Measurements from ENCODE around the gene GLB1L2.
"Not testable (repeated sequence)": the region's sequence is repeated elsewhere in the genome, so short reads cannot be mapped to it uniquely, and the experiment has no call there.

Gene GLB1L2

DNA sequence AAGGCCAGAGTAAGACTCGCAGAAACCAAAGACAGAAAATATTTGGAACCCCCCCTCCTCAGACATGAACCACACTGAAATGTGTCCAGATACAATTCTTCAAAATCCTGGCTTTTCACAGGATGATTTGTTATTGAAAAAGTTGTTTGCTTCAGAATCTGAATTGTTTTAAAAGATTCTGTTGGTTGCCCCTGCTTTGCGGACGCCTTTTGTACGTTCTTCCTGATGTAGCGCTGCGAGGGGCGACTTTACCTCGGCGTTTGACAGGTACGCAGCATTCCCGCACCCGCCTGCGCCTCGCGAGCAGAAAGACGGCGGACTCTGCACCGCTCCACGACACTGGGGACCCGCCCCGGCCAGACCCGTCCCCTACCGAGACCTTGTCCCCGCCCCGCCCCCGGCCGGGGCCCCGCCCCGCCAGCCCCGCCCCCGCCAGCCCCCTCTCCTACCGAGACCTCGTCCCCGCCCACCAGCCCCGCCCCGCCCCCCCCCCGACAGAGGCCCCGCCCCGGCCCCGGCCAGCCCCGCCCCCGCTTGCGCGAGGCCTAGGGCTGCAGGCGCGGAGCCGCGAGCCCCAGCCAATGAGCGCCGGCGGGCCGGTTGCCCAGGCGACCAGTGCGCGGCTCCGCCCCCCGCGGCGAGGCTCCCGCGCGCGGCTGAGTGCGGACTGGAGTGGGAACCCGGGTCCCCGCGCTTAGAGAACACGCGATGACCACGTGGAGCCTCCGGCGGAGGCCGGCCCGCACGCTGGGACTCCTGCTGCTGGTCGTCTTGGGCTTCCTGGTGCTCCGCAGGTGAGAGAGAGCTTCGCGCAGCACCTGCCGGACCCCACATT, at the start of gene GLB1L2:
TSS of gene GLB1L2 (plus strand) at position 635 of the 835 bp plus-strand sequence. CDS start at position 709, 74 bp downstream.
- DNase-seq (ENCODE audit: low read depth): peak; percentile 45

DNA sequence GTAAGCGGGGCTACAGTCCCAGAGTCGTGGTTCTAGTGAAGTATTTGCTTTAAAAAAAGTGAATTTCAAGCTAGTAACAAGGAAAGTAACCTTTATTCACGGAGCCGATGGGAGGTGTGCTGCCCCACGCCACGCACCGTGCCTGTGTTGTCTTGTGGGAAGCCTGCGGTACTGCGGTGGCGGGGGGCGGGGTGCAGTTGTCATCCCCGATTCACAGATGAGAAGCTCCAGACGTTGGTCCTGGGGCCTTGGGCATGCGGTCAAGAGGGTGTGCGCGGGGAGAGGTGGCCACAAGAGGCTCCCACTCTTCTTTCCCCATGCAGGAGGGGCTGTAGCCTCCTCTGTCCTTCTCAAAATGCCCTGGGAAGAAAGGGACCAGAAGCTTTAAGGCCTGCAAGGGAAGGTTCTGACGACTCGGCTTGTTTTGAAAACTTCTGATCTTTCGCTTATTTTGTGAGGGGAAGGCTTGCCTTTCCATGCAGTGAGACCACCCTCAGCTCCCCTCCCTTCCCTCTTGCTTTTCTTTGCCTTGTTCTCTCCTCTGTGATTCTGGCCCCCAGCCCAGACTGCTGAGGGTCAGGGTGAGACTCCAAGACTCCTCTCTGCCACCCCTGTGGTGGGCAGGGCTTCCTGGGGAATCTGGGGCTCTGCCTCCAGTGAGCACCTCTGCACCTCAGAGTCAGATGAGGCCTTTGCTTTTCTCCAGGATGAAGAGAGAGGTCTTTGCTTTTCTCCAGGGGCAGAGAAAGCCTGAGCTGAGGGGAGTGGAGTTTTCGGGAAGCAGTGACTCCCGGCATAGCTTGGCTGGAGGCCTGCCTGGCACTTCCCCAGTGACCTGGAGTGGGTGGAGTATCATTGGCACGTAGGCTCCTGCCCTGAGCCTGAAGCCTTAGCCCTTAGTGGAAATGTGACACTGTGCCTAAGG, 49.4 kb upstream of the GLB1L2 start:
- no peak for DNase-seq (ENCODE audit: low read depth)

DNA sequence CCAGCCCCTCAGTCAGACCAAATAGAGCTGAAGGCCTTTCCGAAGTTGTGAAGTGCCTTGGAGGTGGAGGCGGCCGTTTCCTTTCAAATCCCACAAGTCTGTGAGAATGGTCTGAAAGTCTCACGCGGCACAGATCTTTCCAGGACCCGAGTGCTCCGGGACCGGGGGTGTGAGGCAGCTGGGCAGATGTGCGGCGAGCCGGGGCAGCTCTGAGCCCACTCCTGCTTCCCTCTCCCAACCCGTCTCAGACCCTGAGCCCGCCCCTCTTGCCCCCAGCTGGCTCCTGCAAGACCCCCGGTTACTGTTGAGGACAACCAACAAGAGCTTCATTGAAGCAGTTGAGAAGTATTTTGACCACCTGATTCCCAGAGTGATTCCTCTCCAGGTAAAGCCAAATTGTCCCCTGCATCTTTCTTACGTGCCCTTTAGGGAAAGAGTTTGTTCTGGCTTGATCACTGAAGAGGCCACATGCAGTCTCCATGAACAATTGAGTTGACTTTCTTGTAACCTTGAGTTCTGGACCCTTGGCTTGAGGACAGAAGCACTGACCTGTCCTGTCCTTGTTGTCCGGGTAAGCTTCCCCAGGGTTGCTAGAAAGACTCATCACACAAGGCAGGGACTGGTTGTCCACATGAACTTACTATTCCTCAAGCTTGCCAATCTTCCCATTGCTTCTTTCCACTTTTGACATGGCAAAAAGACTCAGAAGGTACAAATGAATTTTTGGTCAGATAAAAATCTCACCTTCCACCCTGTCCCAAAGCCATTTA, 48.1 kb upstream of the GLB1L2 start:
- no peak for DNase-seq (ENCODE audit: low read depth)

- not testable (repeated sequence) for DNase-seq (ENCODE audit: low read depth)
Observed at GRCh38 chr11:134284349-134284748, 47.4 kb upstream of the GLB1L2 start.

DNA sequence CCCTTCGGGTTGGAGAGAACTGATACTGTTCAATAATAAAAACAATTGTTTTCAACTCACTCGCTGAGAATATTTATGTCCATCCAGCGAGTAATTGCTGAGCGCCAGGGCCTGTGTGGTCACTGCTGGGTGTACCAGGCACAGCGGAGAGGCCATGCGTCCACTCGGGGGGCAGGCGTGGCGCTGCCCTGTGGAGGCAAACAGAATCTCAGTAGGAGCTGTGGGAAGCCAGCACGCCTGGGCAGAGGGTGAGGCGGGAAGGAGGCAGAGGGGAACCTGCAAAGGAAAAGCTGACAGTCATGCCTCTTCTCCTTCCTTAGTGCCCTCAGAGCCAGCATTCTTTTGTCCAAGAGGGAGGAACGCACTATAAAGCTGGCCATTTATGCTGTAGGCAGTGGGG, 44.2 kb upstream of the GLB1L2 start:
- no peak for DNase-seq (ENCODE audit: low read depth)

GRCh38 chr11:134288486-134288885, 43.3 kb upstream of the GLB1L2 start:
- no peak for DNase-seq (ENCODE audit: low read depth)

DNA sequence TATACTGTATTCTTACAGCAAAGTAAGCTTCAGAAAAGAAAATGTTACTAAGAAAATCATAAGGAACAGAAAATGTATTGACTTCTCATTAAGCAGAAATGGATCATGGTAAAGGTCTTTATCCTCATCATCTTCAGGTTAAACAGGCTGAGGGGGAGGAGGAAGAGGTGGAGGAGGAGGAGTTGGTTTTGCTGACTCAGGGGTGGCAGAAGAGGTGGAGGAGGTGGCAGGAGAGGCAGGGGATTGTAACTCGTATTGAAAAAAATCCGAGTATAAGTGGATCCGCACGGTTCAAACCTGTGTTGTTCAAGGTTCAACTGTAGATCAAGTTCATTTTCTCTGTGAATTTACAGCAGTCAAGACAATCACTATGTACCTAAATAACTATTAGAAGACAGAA, 42.6 kb upstream of the GLB1L2 start:
- DNase-seq (ENCODE audit: low read depth): no peak

GRCh38 chr11:134289789-134290188, 42.0 kb upstream of the GLB1L2 start:
- no peak for DNase-seq (ENCODE audit: low read depth)

DNA sequence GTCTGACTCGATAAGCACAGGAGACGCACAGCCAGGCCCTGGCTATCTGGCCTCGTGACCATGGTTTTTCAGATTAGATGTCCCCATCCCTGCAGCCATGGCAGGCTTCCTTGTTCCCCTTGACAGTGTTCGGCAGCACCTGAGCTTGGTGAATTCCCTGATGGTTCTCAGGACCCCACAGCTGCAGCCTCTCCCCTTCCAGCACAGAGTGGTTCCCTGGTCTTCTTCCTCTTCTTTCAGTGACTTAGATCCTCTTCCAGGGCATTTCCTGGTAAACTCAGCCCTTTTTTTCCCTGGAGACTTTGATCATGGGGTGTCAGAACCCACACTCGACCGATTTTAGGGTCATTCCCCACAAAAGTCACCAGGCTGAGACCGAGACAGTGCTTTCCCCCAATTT, 41.1 kb upstream of the GLB1L2 start:
- no peak for DNase-seq (ENCODE audit: low read depth)

DNA sequence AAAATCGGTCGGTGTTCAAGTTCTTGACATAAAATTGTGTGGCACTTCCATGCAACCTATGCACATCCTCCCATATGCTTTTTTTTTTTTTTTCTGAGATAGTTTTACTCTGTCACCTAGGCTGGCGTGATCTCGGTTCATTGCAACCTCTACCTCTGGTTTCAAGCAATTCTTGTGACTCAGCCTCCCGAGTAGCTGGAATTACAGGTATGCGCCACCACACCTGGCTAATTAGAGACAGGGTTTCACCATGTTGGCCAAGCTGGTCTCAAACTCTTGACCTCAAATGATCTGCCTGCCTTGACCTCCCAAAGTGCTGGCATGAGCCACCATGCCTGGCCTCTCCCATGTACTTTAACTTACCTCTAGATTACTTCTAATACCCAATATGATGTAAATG, 40.6 kb upstream of the GLB1L2 start:
- DNase-seq (ENCODE audit: low read depth): no peak

DNA sequence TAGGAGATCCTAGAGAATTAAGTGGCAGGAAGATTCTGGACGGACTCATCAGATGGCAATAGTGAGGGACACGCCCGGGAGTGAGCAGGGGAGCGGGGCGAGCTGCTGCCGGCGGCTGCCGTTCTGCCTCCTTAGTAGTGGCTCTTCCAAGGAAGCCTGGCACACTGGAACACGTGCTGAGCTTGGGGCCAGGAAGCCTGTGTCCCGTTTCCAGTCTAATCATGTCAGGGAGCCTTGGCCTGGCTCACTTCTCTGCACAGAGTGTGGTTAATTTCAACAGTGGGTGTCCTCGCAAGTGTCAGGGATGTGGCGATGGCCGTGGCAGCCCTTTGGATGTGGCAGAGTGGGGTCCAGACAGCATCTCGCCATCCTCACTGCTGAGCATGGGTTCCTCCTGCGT, 39.1 kb upstream of the GLB1L2 start:
- DNase-seq (ENCODE audit: low read depth): no peak

DNA sequence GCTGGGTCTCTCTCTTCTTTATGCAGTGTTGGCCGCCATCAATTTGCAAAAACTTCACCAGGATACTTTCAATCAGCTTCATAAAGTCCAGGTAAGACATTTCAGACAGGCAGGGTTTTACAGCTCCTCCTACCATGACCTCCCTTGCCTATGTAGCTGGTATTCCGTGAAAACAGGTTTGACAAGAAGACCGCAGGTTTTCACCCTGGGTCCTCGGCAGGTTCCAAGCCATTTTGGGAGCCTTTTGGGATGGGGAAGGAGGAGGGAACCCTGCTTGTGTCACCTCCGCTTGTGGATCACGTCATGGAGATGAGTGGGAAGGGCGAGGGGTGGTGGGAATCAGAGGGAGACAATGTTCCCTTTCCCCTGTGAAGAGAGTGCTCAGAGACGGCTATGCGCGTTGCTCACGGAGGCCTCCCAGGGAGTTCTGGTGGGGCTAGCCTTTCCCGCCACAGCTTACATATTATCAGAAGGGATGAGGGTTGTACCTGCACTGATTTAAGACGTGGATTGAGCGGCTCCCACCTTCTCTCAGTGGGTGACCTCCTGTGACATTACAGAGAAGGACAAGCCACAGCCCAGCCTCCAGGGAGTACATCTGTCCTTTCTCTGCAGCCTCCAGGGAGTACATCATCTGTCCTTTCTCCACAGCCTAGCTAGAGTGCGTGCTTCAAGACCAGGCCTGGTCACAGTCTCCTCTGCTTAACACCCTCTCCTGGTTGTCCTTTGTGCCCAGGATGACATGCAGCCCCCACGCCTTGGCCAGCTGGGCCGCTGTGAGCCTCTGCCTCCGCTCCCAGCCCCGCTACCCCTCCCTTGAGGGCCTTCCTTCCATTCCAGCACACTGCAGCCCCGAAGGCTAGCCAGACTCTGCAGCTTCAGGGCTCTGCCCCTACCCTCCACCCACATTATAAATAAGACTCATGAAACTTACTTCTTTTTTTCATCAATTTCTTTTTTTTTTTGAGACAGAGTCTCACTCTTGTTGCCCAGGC, 38.4 kb upstream of the GLB1L2 start:
- DNase-seq (ENCODE audit: low read depth): no peak

DNA sequence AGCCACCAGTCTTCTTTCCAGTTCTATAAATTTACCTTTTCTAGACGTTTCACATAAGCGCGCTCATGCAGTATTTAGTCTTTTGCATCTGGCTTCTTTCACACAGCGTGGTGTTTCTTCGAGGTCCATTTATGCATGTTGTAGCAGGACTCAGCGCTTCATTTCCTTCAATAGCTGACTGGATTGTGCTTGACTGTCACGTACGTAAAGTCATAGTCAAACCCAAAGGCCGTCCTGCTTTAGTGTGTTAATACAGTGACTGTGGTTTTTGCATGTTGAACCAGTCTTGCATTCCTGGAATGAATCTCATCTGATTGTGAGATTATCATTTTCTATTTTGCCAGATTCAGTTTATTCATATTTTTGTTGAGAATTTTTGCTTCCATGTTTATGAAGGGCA, 37.1 kb upstream of the GLB1L2 start:
- no peak for DNase-seq (ENCODE audit: low read depth)

DNA sequence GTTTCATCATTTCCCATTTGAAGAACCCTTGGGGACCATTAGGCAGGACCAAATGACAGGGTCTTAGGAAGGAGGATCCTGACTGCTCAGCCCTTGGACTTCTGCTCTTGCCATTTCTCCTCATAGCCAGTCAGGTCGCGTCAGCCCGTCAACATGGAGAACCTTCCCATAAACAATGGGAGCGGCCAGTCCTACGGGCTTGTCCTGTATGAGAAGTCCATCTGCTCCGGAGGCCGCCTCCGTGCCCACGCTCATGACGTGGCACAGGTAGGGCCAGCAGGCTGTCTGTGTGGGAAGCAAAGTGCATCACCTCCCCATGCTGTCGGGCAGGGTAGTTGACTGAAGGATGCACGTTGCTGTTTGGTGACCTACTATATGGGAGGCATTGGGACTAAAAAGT, 19.6 kb upstream of the GLB1L2 start:
- DNase-seq (ENCODE audit: low read depth): no peak

DNA sequence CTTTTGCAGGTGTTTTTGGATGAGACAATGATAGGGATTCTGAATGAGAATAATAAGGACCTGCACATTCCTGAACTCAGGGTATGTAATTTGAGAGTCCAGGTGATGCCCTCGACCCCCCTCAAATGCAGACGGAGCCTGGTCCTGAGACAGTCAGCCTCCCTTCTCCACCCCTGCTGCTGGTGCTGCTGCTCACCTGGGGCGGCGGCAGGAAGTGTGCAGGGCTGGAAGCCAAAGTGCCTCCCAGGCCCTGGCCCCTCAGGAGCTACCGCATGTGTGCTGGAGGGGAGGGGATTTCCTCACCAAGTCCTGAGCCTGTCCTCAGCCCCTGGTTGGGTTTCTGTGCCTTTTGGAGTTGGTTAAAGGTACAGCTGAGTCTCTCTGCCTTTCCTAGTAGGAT, 19.0 kb upstream of the GLB1L2 start:
- DNase-seq (ENCODE audit: low read depth): no peak

- DNase-seq (ENCODE audit: low read depth): no peak
Observed at GRCh38 chr11:134313379-134313778, 18.4 kb upstream of the GLB1L2 start.

DNA sequence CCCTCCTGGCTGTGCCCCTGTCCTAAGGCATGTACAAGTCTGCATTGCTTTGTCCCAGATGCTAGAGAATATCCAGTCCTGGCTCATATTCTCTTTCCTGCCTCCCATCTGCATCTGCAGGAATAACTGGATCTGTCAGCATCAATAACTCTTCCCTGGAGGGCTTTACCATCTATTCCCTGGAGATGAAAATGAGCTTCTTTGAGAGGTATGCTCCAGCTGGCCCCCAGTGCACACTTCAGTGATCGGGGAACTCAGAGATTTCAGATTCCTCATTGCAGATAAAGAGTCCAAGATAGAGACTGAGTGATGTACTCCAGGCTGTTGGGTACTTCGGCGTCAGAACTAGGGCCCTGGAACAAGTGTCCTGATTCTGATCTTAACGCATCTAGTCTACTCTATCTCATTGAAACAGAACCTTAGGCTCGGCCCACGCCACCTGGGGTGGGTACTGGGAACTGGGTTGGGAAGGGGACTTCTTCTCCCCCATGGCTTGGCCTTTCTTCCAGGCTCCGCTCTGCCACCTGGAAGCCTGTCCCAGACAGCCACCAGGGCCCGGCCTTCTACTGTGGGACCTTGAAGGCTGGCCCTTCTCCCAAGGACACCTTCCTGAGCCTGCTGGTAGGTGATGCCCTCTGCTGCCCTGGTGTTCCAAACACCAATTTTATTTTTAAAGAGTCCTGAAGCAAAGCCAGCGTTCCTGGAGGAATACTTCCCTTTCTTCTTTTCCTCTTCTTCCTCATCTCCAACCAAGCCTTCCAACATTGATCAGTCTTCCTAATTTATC, 17.8 kb upstream of the GLB1L2 start:
- no peak for DNase-seq (ENCODE audit: low read depth)

DNA sequence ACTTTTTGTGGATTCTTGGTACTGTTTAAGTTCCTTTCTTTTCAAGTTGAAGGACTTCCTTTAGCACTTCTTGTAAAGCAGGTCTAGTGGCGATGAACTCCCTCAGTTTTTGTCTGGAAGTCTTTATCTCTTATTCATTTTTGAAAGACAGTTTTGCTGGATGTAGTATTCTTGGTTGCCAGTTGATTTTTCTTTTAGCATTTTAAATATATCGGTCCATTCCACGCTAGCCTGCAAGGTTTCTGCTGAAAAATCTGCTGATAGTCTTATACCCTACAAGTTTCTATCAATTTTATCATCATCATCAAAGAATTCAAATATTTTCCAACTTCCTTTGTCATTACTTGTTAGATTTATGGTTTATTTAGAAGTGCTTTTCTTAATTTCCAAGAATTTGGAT, 14.7 kb upstream of the GLB1L2 start:
- DNase-seq (ENCODE audit: low read depth): no peak

GRCh38 chr11:134321373-134321772, 10.4 kb upstream of the GLB1L2 start:
- not testable (repeated sequence) for DNase-seq (ENCODE audit: low read depth)

DNA sequence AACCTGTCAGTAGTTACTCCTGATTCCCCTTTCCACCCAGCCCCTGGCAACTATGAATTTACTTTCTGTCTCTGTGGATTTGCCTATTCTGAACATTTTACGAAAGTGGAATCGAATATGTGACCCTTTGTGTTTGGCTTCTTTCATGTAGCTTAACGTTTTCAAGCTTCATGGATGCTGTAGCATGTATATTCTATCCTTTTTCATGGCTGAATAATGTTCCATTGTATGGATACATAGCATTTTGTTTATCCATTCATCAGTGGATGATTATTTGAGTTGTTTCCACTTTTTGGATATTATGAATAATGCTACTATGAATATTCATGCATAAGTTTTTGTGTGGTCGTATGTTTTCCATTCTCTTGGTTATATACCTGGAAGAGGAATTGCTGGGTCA, 9.2 kb upstream of the GLB1L2 start:
- no peak for DNase-seq (ENCODE audit: low read depth)
